VCaP (cell line): ENCODE data around the gene ZMYM3.

Experiments used
- H3K27ac ChIP-seq: fragments of 450-650 bp; 2 replicates; pipeline ENCODE4 v1.5.1; 2017
- CTCF ChIP-seq: fragments of 450-650 bp; conservative IDR thresholded peaks from 2 replicates; pipeline ENCODE4 v1.5.1; 2017; ENCODE audit warnings: mild to moderate bottlenecking, moderate library complexity

The ZMYM3 gene

GRCh38 chrX:71225676-71226075 lies 28.3 kb downstream of the ZMYM3 start:
- H3K27ac ChIP-seq = no peak overlapping the region
- TF ChIP-seq CTCF = no peak

- TF ChIP-seq CTCF = no peak
- H3K27ac ChIP-seq = peak overlapping the region; percentile 27
These were observed 28.9 kb downstream of the ZMYM3 start for GRCh38 chrX:71225009-71225408.

GRCh38 chrX:71224098-71224708 lies 29.7 kb downstream of the ZMYM3 start:
- H3K27ac ChIP-seq = peak overlapping the region; percentile 27
- no peak for TF ChIP-seq CTCF

- TF ChIP-seq CTCF = no peak
- no peak within 1 kb of the TSS for H3K27ac ChIP-seq
These were observed 31.0 kb downstream of the ZMYM3 start, which contains the start of gene GJB1 for GRCh38 chrX:71222929-71223328. Gene GJB1 (plus strand): TSS chrX:71223224. CDS start chrX:71223708, 484 bp downstream.

GRCh38 chrX:71221145-71221544 lies 32.8 kb downstream of the ZMYM3 start:
- no peak overlapping the region for H3K27ac ChIP-seq
- no peak for TF ChIP-seq CTCF

- H3K27ac ChIP-seq = peak overlapping the region; percentile 93
- no peak for TF ChIP-seq CTCF
These were observed 36.6 kb downstream of the ZMYM3 start for GRCh38 chrX:71217298-71217697.

- peak overlapping the region; percentile 93 for H3K27ac ChIP-seq
- no peak for TF ChIP-seq CTCF
These were observed 37.5 kb downstream of the ZMYM3 start for GRCh38 chrX:71216485-71216884.
